Sigmoid colon (tissue), 7 donors: Measurements from ENCODE around the gene RABGAP1. TPM values are rescaled to one million over a fixed set of nuclear protein-coding genes. Genes with fewer than 3 reads are reported as not detected.

Source experiments
- DNase-seq: peaks from one replicate; pipeline ENCODE4 v3.0.0-alpha.2; 2019
- H3K27ac ChIP-seq, 4 donors: fragments of 200-600 bp; sonication (generic); one replicate each; pipeline ENCODE4 v1.5.1; 2016 to 2019; ENCODE audit warnings: mild to moderate bottlenecking in 1 of 4
- H3K27me3 ChIP-seq, 3 donors: fragments of 200-600 bp; sonication (generic); one replicate each; pipeline ENCODE4 v1.5.1; 2019; ENCODE audit warnings: mild to moderate bottlenecking in 1 of 3
- H3K36me3 ChIP-seq, 4 donors: fragments of 200-600 bp; sonication (generic); one replicate each; pipeline ENCODE4 v1.5.1; 2016 to 2019
- H3K4me1 ChIP-seq, 4 donors: fragments of 200-600 bp; sonication (generic); one replicate each; pipeline ENCODE4 v1.5.1; 2017 to 2019
- H3K4me3 ChIP-seq, 4 donors: fragments of 200-600 bp; sonication (generic); one replicate each; pipeline ENCODE4 v1.5.1; 2017 to 2019; ENCODE audit warnings: mild to moderate bottlenecking in 2 of 4, moderate library complexity in 1 of 4
- H3K9me3 ChIP-seq, 4 donors: fragments of 200-600 bp in 3 of 4; sonication (generic) in 3 of 4; one replicate each; pipeline versions ENCODE4 v1.5.1 to v1.6.1; 2013 to 2019
- EP300 ChIP-seq, 4 donors: sonication (generic); formaldehyde crosslinking; IDR thresholded peaks; one replicate each; pipeline ENCODE4 v1.6.1; 2017; ENCODE audit warnings: antibody characterized with exemption in 4 of 4
- POLR2A ChIP-seq, 2 donors: fragments of 450-650 bp; IDR thresholded peaks; one replicate each; pipeline ENCODE4 v1.6.1; 2016; ENCODE audit warnings: antibody characterized with exemption in 2 of 2, mild to moderate bottlenecking in 2 of 2, moderate library complexity in 2 of 2
- POLR2AphosphoS5 ChIP-seq, 4 donors: sonication (generic); formaldehyde crosslinking; IDR thresholded peaks; one replicate each; pipeline ENCODE4 v1.6.1; 2017; ENCODE audit warnings: antibody characterized with exemption in 4 of 4
- WGBS, 2 donors: extraction: QIAGEN DNeasy Blood & Tissue Kit; methylation state at CpG; one replicate each; pipeline ENCODE4 v1.1.7; 2013; 5-methylcytosine and 5-hydroxymethylcytosine counted together
- intact Hi-C: fragments of 100-400 bp; cut with DNase I; formaldehyde crosslinking; loops from one replicate; pipeline ENCODE4 v1.15.1; 2023
- polyA plus RNA-seq, 3 donors: library from polyadenylated mRNA; stranded (reverse); fragments of 200-250 nt; gene quantifications; one replicate each; pipeline ENCODE4 v1.2.3, GENCODE V29; 2013
- total RNA-seq, 4 donors: library from RNA; depleted of rRNA; stranded (reverse); fragments of >200 nt; gene quantifications; one replicate each; pipeline ENCODE4 v1.1.0, GENCODE V29; 2016
- TF ChIP-seq, protein P1 (sequence below), 4 experiments: fragments of 450-650 bp in 3 of 4; fragments of 200-600 bp in 1 of 4; IDR thresholded peaks; one replicate each; pipeline ENCODE4 v1.5.1; 2016 to 2019; ENCODE audit warnings: antibody characterized with exemption in 4 of 4, mild to moderate bottlenecking in 3 of 4, moderate library complexity in 2 of 4
- donor health status: healthy with polysubstance abuse.
- donor health status: Bipolar disorder and iron deficiency.
- donor health status: healthy.

The RABGAP1 gene
- total and polyA plus RNA-seq, 7 donors, result 12.5 to 110 (median 90.6) TPM

DNA sequence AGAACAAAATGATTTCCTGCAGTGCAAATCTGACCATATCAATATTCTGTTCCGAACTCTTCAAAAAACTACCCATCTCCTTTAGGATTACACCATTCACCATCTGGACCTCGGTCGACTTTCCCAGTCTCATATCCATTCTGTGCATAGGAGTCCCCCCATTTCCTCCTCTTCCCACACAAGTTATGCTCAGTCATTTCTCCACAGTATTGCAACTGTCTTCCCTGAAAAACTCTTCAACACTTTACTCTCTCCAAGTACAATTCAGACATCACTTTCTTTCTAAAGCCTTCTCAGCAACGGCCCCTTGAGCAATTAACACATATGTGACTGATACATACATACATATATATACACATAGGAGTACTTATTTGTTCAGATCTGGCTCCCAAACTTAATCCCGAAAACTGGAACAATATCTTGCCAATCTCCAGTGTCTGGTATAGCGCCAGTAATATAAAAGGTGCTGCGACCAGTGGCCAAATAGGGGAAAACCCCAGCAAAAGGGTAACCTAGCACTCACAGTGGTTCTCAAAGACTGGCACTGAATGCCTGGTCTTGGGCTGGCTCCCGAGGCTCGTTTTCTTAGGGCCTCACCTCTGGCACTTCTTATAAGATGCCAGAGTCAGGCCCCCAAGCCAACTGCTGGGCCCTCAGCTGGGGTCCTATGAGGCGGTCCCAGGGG is 10.1 kb upstream of the RABGAP1 start:
- intact Hi-C loops, result no loop called here
- Histone ChIP-seq H3K9me3 (no peaks in the 10 kb centered on the region), H3K27ac (peak overlapping the region; percentile 77 to 90 (median 89)), H3K4me3 (peak overlapping the region; percentile 80 to 93 (median 90)), H3K4me1 (peaks cover 0 to 41% (median 34%) of the 10 kb centered on the region in 4 donors), H3K36me3 (no peaks in the 10 kb centered on the region), H3K27me3 (no peaks in the 10 kb centered on the region)
- WGBS, 2 donors, result 24 to 27% methylated on average over 10 of the region's 10 CpGs
- DNase-seq, result no peak
- TF ChIP-seq, protein P1, sequence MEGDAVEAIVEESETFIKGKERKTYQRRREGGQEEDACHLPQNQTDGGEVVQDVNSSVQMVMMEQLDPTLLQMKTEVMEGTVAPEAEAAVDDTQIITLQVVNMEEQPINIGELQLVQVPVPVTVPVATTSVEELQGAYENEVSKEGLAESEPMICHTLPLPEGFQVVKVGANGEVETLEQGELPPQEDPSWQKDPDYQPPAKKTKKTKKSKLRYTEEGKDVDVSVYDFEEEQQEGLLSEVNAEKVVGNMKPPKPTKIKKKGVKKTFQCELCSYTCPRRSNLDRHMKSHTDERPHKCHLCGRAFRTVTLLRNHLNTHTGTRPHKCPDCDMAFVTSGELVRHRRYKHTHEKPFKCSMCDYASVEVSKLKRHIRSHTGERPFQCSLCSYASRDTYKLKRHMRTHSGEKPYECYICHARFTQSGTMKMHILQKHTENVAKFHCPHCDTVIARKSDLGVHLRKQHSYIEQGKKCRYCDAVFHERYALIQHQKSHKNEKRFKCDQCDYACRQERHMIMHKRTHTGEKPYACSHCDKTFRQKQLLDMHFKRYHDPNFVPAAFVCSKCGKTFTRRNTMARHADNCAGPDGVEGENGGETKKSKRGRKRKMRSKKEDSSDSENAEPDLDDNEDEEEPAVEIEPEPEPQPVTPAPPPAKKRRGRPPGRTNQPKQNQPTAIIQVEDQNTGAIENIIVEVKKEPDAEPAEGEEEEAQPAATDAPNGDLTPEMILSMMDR (IDR thresholded peaks at IDR 0.05), result no peak

GRCh38 chr9:122931226-122932121 is 9.3 kb upstream of the RABGAP1 start, which contains the start of gene ZBTB26:
Gene ZBTB26 (minus strand): TSS chr9:122931512. CDS start chr9:122919934, 11,578 bp downstream.
- peak within 1 kb of the TSS; percentile 80 to 93 (median 90) for H3K4me3 ChIP-seq
- WGBS, 2 donors, result 0 to 1% methylated on average over 51 of the region's 51 CpGs
- no peaks in the 10 kb centered on the region for H3K9me3 ChIP-seq
- H3K36me3 ChIP-seq, result peaks cover 0 to 3% (median 1%) of the 10 kb centered on the region in 4 donors
- intact Hi-C loops, result no loop called here
- H3K4me1 ChIP-seq, result peaks cover 0 to 41% (median 34%) of the 10 kb centered on the region in 4 donors
- H3K27ac ChIP-seq, result peak within 1 kb of the TSS; percentile 77 to 90 (median 89)
- peak; percentile 97 for DNase-seq
- TF ChIP-seq EP300 (IDR thresholded peaks at IDR 0.05), result peak in 1 of 4 donors; percentile 15
- peak; percentile 53 to 82 (median 75) for TF ChIP-seq POLR2AphosphoS5 (IDR thresholded peaks at IDR 0.05)
- TF ChIP-seq, protein P1 (IDR thresholded peaks at IDR 0.05), result no peak
- H3K27me3 ChIP-seq, result no peaks in the 10 kb centered on the region

DNA sequence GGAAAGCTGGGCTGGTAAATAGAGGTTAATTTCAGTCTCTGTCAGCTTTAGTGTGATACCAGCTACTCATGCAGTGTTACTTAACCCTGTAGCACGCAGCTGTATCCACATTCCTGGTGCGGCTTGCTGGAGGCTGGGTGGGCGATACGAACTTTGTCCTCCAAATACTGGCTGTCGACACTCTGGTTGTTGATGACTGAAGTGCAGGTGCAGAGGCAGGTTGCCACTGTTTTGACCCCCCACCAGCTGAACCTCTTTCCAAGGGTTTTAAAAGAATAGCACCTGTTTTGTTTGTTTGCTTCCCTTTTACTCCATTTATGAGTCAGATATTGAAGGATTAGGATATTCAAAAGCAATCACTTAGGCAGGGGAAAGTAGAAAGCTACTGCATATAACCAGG is 4.4 kb upstream of the RABGAP1 start:
- DNase-seq, result no peak
- Histone ChIP-seq H3K4me3 (no peak overlapping the region), H3K27ac (no peak overlapping the region), H3K9me3 (no peaks in the 10 kb centered on the region), H3K27me3 (no peaks in the 10 kb centered on the region), H3K36me3 (peaks cover 0 to 20% (median 2%) of the 10 kb centered on the region in 4 donors), H3K4me1 (peaks cover 0 to 32% (median 20%) of the 10 kb centered on the region in 4 donors)
- intact Hi-C loops, result no loop called here
- WGBS, 2 donors, result 68 to 86% methylated on average over 5 of the region's 5 CpGs
- TF ChIP-seq, protein P1 (IDR thresholded peaks at IDR 0.05), result no peak
- no peak for TF ChIP-seq POLR2AphosphoS5 (IDR thresholded peaks at IDR 0.05)

DNA sequence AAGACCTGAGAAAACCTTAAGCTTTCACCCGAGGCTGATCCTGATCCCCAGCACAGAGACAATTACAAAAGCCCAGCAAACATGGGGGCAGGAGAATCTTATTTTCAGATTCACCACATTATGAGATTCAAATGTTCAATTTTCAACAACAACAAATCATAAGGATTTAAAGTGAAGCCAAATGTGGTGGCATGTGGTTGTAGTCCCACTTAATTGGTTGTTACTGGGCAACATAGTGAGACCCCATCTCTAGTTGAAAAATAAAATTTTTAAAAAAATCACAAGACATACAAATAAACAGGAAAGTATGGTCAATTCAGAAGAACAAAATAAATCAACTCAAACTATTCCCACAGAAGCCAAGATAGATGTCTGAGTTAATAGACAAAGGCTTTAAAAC is 3.9 kb upstream of the RABGAP1 start:
- no peak for DNase-seq
- intact Hi-C loops, result no loop called here
- Histone ChIP-seq H3K27me3 (no peaks in the 10 kb centered on the region), H3K4me1 (peaks cover 0 to 35% (median 24%) of the 10 kb centered on the region in 4 donors), H3K27ac (no peak overlapping the region), H3K36me3 (peaks cover 0 to 20% (median 2%) of the 10 kb centered on the region in 4 donors), H3K4me3 (no peak overlapping the region), H3K9me3 (no peaks in the 10 kb centered on the region)
- TF ChIP-seq, protein P1 (IDR thresholded peaks at IDR 0.05), result no peak
- TF ChIP-seq POLR2AphosphoS5 (IDR thresholded peaks at IDR 0.05), result no peak
- no peak for TF ChIP-seq EP300 (IDR thresholded peaks at IDR 0.05)
- no peak for TF ChIP-seq POLR2A (IDR thresholded peaks at IDR 0.05)
- WGBS, 2 donors, result 58 to 77% methylated on average over 1 of the region's 1 CpG
